ENCODE data around the gene ARHGAP29. TPM values are rescaled to one million over a fixed set of nuclear protein-coding genes. Genes with fewer than 3 reads are reported as not detected.

The ARHGAP29 gene
- polyA plus RNA-seq, 1 donor (not counting 4 experiments of a cell fraction or from before 2014, with no cell fraction given), result 79.7 TPM

DNA sequence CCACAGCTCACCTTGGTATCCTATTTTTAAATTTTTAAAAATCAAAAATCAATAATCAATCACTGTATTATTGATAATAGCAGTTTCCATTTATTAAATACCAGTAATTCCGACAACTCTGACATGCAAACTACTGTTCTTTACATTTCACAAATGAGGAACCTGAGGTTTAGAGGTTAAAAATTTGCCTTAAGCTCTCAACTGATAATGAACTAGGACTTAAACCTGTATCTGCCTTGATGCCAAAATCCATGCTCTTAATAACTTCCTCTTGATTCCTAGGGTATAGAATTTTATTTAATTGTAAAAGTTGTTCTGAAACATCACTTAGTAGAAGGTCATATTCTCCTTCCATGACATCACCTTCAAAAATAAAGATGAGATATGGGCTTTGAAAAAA, 5.6 kb downstream of the ARHGAP29 start:
- no peaks in the 10 kb centered on the region for H3K27me3 ChIP-seq (ENCODE audit: control insufficient read depth, extremely low read depth, insufficient read depth, low read length)
- no peak for FAIRE-seq
- peaks cover 99% of the 10 kb centered on the region for H3K79me2 ChIP-seq (ENCODE audit: control insufficient read depth, insufficient read depth, low read length)
- no peak for TF ChIP-seq EZH2 (IDR thresholded peaks at IDR 0.05; ENCODE audit: low read length)
- no peak for TF ChIP-seq CTCF (optimal IDR thresholded peaks at IDR 0.05 in 1 of 3, IDR thresholded peaks at IDR 0.05 in 1 of 3, conservative IDR thresholded peaks at IDR 0.05 in 1 of 3; ENCODE audit: extremely low read depth in 1 of 3, insufficient read depth in 2 of 3, low read length in 3 of 3)
- no peak overlapping the region for H3K27ac ChIP-seq (ENCODE audit: control insufficient read depth, insufficient read depth, low read length)
- H3K4me1 ChIP-seq (ENCODE audit: control insufficient read depth, extremely low read depth, insufficient read depth, low read length), result peaks cover 17% of the 10 kb centered on the region
- peaks cover 10% of the 10 kb centered on the region for H4K20me1 ChIP-seq (ENCODE audit: control insufficient read depth, extremely low read depth, insufficient read depth, low read length)
- DNase-seq (ENCODE audit: low read depth, low spot score), result no peak
- no peaks in the 10 kb centered on the region for H3K36me3 ChIP-seq (ENCODE audit: control insufficient read depth in 2 of 2, extremely low read depth in 1 of 2, insufficient read depth in 2 of 2, low read length in 2 of 2)
- H3K4me2 ChIP-seq (ENCODE audit: control insufficient read depth, extremely low read depth, insufficient read depth, low read depth, low read length), result no peak overlapping the region
- H2AFZ ChIP-seq (ENCODE audit: control insufficient read depth, low read length), result no peak overlapping the region
- dilution Hi-C loops (cut with MboI; ENCODE audit: extremely low pct_ligation_motif_present, low sequenced_read_pairs), result no loop called here
- H3K9me3 ChIP-seq (ENCODE audit: control insufficient read depth, low read depth, low read length), result no peaks in the 10 kb centered on the region
- H3K9ac ChIP-seq (ENCODE audit: control insufficient read depth, extremely low read depth, insufficient read depth, low read length), result no peak overlapping the region
- H3K9me1 ChIP-seq (ENCODE audit: control insufficient read depth, extremely low read depth, insufficient read depth, low read length), result no peaks in the 10 kb centered on the region
- H3K4me3 ChIP-seq (ENCODE audit: control insufficient read depth in 2 of 3, extremely low read depth in 1 of 3, insufficient read depth in 2 of 3, low read depth in 1 of 3, low read length in 3 of 3), result no peak overlapping the region

DNA sequence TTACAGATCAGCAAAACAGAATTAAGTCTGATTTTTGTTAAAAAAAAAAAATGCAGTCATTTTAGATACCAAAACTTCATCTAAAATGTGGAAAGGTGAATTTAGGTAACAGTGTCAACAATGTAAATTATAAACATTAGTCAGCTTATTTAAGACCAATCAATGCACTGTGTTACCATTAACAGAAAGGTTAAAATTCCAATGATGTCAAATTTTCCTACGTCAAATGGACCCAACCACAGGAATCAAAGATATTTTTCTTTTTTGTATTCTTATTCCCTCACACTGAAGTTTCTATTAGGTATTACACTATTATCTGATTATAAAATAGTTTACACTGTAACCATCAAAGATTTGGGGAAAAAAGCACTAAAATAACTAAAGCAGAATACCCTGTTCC, 6.5 kb downstream of the ARHGAP29 start:
- no peaks in the 10 kb centered on the region for H3K36me3 ChIP-seq (ENCODE audit: control insufficient read depth in 2 of 2, extremely low read depth in 1 of 2, insufficient read depth in 2 of 2, low read length in 2 of 2)
- H3K27me3 ChIP-seq (ENCODE audit: control insufficient read depth, extremely low read depth, insufficient read depth, low read length), result no peaks in the 10 kb centered on the region
- no peak overlapping the region for H3K9ac ChIP-seq (ENCODE audit: control insufficient read depth, extremely low read depth, insufficient read depth, low read length)
- no peak for FAIRE-seq
- dilution Hi-C loops (cut with MboI; ENCODE audit: extremely low pct_ligation_motif_present, low sequenced_read_pairs), result no loop called here
- H3K27ac ChIP-seq (ENCODE audit: control insufficient read depth, insufficient read depth, low read length), result no peak overlapping the region
- DNase-seq (ENCODE audit: low read depth, low spot score), result no peak
- H2AFZ ChIP-seq (ENCODE audit: control insufficient read depth, low read length), result no peak overlapping the region
- H3K79me2 ChIP-seq (ENCODE audit: control insufficient read depth, insufficient read depth, low read length), result peaks cover 99% of the 10 kb centered on the region
- H3K9me3 ChIP-seq (ENCODE audit: control insufficient read depth, low read depth, low read length), result no peaks in the 10 kb centered on the region
- no peak overlapping the region for H3K4me2 ChIP-seq (ENCODE audit: control insufficient read depth, extremely low read depth, insufficient read depth, low read depth, low read length)
- peaks cover 7% of the 10 kb centered on the region for H4K20me1 ChIP-seq (ENCODE audit: control insufficient read depth, extremely low read depth, insufficient read depth, low read length)
- H3K4me3 ChIP-seq (ENCODE audit: control insufficient read depth in 2 of 3, extremely low read depth in 1 of 3, insufficient read depth in 2 of 3, low read depth in 1 of 3, low read length in 3 of 3), result no peak overlapping the region
- H3K9me1 ChIP-seq (ENCODE audit: control insufficient read depth, extremely low read depth, insufficient read depth, low read length), result no peaks in the 10 kb centered on the region
- TF ChIP-seq CTCF (optimal IDR thresholded peaks at IDR 0.05 in 1 of 3, IDR thresholded peaks at IDR 0.05 in 1 of 3, conservative IDR thresholded peaks at IDR 0.05 in 1 of 3; ENCODE audit: extremely low read depth in 1 of 3, insufficient read depth in 2 of 3, low read length in 3 of 3), result no peak
- TF ChIP-seq EZH2 (IDR thresholded peaks at IDR 0.05; ENCODE audit: low read length), result no peak
- H3K4me1 ChIP-seq (ENCODE audit: control insufficient read depth, extremely low read depth, insufficient read depth, low read length), result peaks cover 21% of the 10 kb centered on the region

Measured in keratinocyte (primary cell).